Measurements from ENCODE around the gene ZBTB2. TPM values are rescaled to one million over a fixed set of nuclear protein-coding genes. Genes with fewer than 3 reads are reported as not detected.
A peak's percentile ranks its signal among the peaks of the same experiment; 100 is the strongest.
"Not testable (repeated sequence)": the region's sequence is repeated elsewhere in the genome, so short reads cannot be mapped to it uniquely, and the experiment has no call there.

The ZBTB2 gene
- total and polyA plus RNA-seq, 5 donors: 4.6 to 7.0 (median 6.3) TPM

DNA sequence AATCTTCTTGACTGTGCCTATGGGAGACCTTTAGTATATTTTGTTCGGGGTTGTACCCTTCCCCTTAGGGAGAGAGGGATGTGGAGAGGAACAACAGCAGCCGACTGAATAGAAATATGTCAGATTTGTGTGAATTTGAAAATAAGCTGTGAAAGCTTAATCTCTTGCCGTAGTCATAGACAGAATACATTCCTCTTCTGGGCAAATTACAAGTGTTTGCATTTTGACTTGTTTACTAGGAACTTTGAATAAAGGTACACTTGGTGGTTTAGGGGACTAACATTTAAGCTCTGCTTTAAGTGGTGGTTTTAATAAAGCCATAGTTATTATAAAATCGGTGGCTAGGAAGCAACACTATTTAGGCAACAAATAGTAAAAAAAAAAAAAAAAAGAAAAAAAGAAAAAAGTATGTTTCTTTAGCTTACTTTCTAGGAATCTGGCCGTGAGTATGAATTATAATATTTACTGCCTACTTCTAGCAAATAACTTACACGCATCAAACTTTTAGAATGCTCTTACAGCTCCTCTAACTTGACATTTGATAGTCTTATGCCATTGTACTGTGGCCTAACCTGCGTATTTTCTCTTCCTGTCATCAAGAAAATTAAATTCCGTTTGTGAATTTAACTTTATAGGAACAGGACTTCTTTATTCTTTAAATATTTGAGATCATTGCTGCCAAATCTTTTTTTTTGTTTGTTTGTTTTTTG is 65.1 kb downstream of the ZBTB2 start:
- H3K9me3 ChIP-seq (ENCODE audit: control insufficient read depth, low read length): no peaks in the 10 kb centered on the region
- H3K27ac ChIP-seq (ENCODE audit: low read length): peak overlapping the region; percentile 40
- no peak for ATAC-seq
- DNase-seq: no peak
- H3K4me1 ChIP-seq (ENCODE audit: control insufficient read depth, insufficient read depth, low read length): peaks cover 8% of the 10 kb centered on the region
- H3K4me3 ChIP-seq (ENCODE audit: low read length): peak overlapping the region; percentile 82
- WGBS: 43% methylated on average over 8 of the region's 8 CpGs
- no peaks in the 10 kb centered on the region for H3K27me3 ChIP-seq (ENCODE audit: control insufficient read depth, insufficient read depth)
- intact Hi-C loops (cut with DNase I): loop anchor here in 1 of 4 donors (10.0 kb wide), 1 partner anchor 81 kb away; no protein-coding TSS in a partner anchor

DNA sequence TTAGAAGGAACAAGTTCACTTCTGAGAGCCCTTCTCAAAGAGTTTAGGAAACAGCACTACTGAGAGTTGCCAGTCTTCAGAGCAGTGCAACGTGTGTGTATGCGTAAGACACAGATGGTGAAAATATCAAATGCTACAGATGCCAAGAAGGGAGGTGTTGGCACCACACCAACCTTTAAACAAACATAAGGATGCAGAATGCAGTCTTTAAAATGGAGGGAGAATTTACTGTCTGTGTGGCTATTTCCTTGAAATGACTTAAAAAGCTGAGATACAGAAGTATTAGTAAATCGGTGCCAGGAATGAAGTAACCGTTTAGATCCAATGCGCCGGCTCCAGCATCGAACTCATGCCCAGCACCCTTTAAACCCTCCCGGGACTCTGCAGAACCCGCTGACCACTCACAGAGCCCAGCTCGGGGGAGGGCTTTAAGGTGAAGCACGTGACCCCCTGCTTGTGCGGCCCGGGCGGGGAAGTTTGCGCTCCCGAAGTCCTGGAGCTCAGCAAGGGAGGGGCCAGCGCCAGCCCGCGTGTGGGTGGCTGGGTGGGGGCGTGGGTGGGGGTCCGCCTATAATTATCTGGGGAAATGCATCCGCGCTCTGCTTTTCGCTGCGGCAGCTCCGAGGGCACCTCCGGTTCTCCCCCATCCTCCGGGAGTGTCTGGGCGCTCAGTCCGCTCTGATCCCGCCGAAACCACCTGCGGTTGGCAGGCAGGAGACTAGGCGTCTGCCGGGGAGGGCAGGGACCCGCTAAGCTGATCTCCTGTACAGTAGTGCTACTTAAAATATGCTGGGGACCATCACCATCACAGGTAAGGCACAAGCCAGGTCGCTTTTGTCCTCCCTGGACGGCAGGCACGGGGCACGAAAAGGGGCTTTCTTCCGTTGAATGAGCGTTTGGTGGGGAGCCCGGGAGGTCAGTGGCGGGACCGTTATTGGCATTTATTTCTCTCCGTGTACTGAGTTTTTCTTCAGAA is 66.0 kb downstream of the ZBTB2 start:
- intact Hi-C loops (cut with DNase I): loop anchor here in 2 of 4 donors (2.0 to 10.0 kb wide), 2 partner anchors 81 to 313 kb away; no protein-coding TSS in a partner anchor
- peak; percentile 88 to 91 for ATAC-seq
- Histone ChIP-seq H3K4me1 (ENCODE audit: control insufficient read depth, insufficient read depth, low read length) (peaks cover 8% of the 10 kb centered on the region), H3K27ac (ENCODE audit: low read length) (peak overlapping the region; percentile 40), H3K27me3 (ENCODE audit: control insufficient read depth, insufficient read depth) (no peaks in the 10 kb centered on the region), H3K4me3 (ENCODE audit: low read length) (peak overlapping the region; percentile 82), H3K9me3 (ENCODE audit: control insufficient read depth, low read length) (no peaks in the 10 kb centered on the region)
- peak; percentile 77 to 88 (median 88) for DNase-seq
- WGBS: 2% methylated on average over 46 of the region's 46 CpGs

DNA sequence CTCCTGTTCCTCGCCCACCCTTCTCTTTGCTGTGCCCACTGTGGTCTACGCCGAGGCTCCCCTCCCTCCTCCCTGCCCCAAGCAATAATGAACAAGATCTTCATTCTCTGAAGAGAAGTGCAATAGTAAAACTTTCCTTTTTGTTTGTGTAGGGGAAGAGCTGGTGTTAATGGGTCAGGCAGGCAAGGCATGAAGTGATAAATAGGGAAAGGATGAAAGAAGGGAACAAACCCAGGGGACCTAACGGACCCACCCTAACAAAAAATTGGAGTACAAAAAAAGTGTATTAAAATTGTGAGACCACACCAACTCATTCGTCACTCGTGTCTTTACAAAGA is 66.9 kb downstream of the ZBTB2 start:
- H3K9me3 ChIP-seq (ENCODE audit: control insufficient read depth, low read length): no peaks in the 10 kb centered on the region
- H3K27ac ChIP-seq (ENCODE audit: low read length): no peak overlapping the region
- ATAC-seq (no peak), DNase-seq (no peak)
- H3K4me3 ChIP-seq (ENCODE audit: low read length): no peak overlapping the region
- H3K27me3 ChIP-seq (ENCODE audit: control insufficient read depth, insufficient read depth): no peaks in the 10 kb centered on the region
- H3K4me1 ChIP-seq (ENCODE audit: control insufficient read depth, insufficient read depth, low read length): peaks cover 5% of the 10 kb centered on the region
- intact Hi-C loops (cut with DNase I): loop anchor here (1.0 to 10.0 kb wide), 5 partner anchors 80 to 432 kb away; no protein-coding TSS in a partner anchor
- WGBS: 32% methylated on average over 6 of the region's 6 CpGs

DNA sequence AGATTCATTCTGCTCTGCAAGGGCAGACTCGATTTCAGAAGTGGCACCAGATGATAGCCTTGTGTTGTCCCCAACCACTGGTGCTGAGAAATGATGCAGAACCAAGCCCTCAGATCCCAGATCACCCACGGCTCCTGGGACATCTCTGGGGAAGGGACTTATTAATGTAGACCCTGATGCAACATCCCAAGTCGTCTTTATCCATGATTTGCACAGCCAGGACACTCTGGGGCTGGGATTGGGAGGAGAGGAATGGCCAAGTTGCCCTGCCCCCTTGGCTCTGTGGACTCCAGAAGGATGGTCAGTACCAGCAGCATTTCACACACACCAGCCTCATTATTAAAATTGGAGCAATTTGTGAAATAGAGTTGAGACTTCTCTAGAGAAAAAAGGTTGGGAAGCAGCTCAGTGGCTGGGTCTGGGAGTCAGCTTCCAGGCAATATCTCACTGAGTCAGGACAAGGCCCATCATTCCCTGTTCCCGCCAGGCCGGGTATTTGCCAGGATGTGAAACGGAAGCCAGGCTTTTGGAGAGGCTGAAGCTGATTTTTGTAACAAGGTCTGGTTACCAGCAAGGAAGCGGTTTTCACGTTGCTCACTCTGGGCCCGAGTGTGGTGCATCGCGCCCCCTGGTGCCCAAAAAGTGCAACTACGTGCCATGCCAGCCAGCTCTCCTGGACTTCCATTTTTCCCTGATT is 67.4 kb downstream of the ZBTB2 start:
- peak; percentile 90 to 94 for ATAC-seq
- DNase-seq: peak; percentile 84 to 93 (median 93)
- H3K27me3 ChIP-seq (ENCODE audit: control insufficient read depth, insufficient read depth): no peaks in the 10 kb centered on the region
- peak overlapping the region; percentile 54 for H3K27ac ChIP-seq (ENCODE audit: low read length)
- intact Hi-C loops (cut with DNase I): loop anchor here (1.0 to 10.0 kb wide), 5 partner anchors 79 to 432 kb away; no protein-coding TSS in a partner anchor
- no peak overlapping the region for H3K4me3 ChIP-seq (ENCODE audit: low read length)
- no peaks in the 10 kb centered on the region for H3K9me3 ChIP-seq (ENCODE audit: control insufficient read depth, low read length)
- H3K4me1 ChIP-seq (ENCODE audit: control insufficient read depth, insufficient read depth, low read length): peaks cover 5% of the 10 kb centered on the region
- 16% methylated on average over 12 of the region's 12 CpGs for WGBS

- 93% methylated on average over 9 of the region's 9 CpGs for WGBS
- Histone ChIP-seq H3K4me3 (ENCODE audit: low read length) (no peak overlapping the region), H3K27ac (ENCODE audit: low read length) (no peak overlapping the region), H3K9me3 (ENCODE audit: control insufficient read depth, low read length) (no peaks in the 10 kb centered on the region), H3K4me1 (ENCODE audit: control insufficient read depth, insufficient read depth, low read length) (peaks cover 5% of the 10 kb centered on the region), H3K27me3 (ENCODE audit: control insufficient read depth, insufficient read depth) (no peaks in the 10 kb centered on the region)
- intact Hi-C loops (cut with DNase I): loop anchor here in 3 of 4 donors (5.0 to 10.0 kb wide), 3 partner anchors 78 to 430 kb away; no protein-coding TSS in a partner anchor
- no peak for DNase-seq
- no peak for ATAC-seq
These were observed 68.8 kb downstream of the ZBTB2 start for GRCh38 chr6:151322570-151322969.

- no peak overlapping the region for H3K27ac ChIP-seq (ENCODE audit: low read length)
- intact Hi-C loops (cut with DNase I): loop anchor here in 3 of 4 donors (5.0 to 10.0 kb wide), 3 partner anchors 77 to 429 kb away; no protein-coding TSS in a partner anchor
- no peaks in the 10 kb centered on the region for H3K27me3 ChIP-seq (ENCODE audit: control insufficient read depth, insufficient read depth)
- DNase-seq (no peak), ATAC-seq (no peak)
- no peaks in the 10 kb centered on the region for H3K9me3 ChIP-seq (ENCODE audit: control insufficient read depth, low read length)
- 100% methylated on average over 1 of the region's 1 CpG for WGBS
- H3K4me3 ChIP-seq (ENCODE audit: low read length): no peak overlapping the region
- H3K4me1 ChIP-seq (ENCODE audit: control insufficient read depth, insufficient read depth, low read length): peaks cover 5% of the 10 kb centered on the region
These were observed 69.9 kb downstream of the ZBTB2 start for GRCh38 chr6:151321438-151321837.

DNA sequence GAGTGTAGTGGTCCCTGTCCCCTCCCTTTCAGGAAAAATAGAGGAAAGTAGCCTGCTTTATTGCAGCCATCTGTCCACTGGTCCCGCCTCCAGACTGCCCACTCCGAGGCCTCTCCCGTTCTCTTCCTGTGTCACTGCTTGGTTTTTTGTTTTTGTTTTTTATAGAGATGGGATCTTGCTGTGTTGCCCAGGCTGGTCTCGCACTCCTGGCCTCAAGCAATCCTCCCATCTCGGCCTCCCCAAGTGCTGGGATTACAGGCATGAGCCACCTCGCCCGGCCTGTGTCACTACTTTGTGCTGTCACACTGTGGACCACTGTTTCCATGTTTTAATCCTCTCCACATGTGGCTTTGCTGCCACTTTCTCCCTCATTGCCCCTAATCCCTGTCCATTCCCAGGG is 71.2 kb downstream of the ZBTB2 start:
- no peaks in the 10 kb centered on the region for H3K27me3 ChIP-seq (ENCODE audit: control insufficient read depth, insufficient read depth)
- H3K4me1 ChIP-seq (ENCODE audit: control insufficient read depth, insufficient read depth, low read length): peaks cover 4% of the 10 kb centered on the region
- no peak overlapping the region for H3K27ac ChIP-seq (ENCODE audit: low read length)

GRCh38 chr6:151317995-151318365 is 73.4 kb downstream of the ZBTB2 start:
- Histone ChIP-seq H3K4me1 (ENCODE audit: control insufficient read depth, insufficient read depth, low read length) (no peaks in the 10 kb centered on the region), H3K27ac (ENCODE audit: low read length) (peak overlapping the region; percentile 8), H3K4me3 (ENCODE audit: low read length) (no peak overlapping the region), H3K9me3 (ENCODE audit: control insufficient read depth, low read length) (no peaks in the 10 kb centered on the region), H3K27me3 (ENCODE audit: control insufficient read depth, insufficient read depth) (no peaks in the 10 kb centered on the region)
- no peak for DNase-seq
- peak in 1 of 2 donors; percentile 31 for ATAC-seq
- intact Hi-C loops (cut with DNase I): no loop called here
- WGBS: 57% methylated on average over 3 of the region's 3 CpGs

More for the DNA sequence above, 71.2 kb downstream of the ZBTB2 start:
- Histone ChIP-seq H3K9me3 (ENCODE audit: control insufficient read depth, low read length) (no peaks in the 10 kb centered on the region), H3K4me3 (ENCODE audit: low read length) (no peak overlapping the region)
- WGBS: 96% methylated on average over 7 of the region's 7 CpGs
- no peak for DNase-seq
- intact Hi-C loops (cut with DNase I): loop anchor here in 3 of 4 donors (5.0 to 10.0 kb wide), 3 partner anchors 75 to 428 kb away; no protein-coding TSS in a partner anchor
- no peak for ATAC-seq

- H3K27ac ChIP-seq (ENCODE audit: low read length): peak overlapping the region; percentile 8
- no peaks in the 10 kb centered on the region for H3K27me3 ChIP-seq (ENCODE audit: control insufficient read depth, insufficient read depth)
- DNase-seq (no peak), ATAC-seq (peak in 1 of 2 donors; percentile 50)
- WGBS: 70% methylated on average over 2 of the region's 2 CpGs
- no peak overlapping the region for H3K4me3 ChIP-seq (ENCODE audit: low read length)
- no peaks in the 10 kb centered on the region for H3K4me1 ChIP-seq (ENCODE audit: control insufficient read depth, insufficient read depth, low read length)
- no peaks in the 10 kb centered on the region for H3K9me3 ChIP-seq (ENCODE audit: control insufficient read depth, low read length)
- intact Hi-C loops (cut with DNase I): no loop called here
These were observed 74.0 kb downstream of the ZBTB2 start for GRCh38 chr6:151317103-151317994.

DNA sequence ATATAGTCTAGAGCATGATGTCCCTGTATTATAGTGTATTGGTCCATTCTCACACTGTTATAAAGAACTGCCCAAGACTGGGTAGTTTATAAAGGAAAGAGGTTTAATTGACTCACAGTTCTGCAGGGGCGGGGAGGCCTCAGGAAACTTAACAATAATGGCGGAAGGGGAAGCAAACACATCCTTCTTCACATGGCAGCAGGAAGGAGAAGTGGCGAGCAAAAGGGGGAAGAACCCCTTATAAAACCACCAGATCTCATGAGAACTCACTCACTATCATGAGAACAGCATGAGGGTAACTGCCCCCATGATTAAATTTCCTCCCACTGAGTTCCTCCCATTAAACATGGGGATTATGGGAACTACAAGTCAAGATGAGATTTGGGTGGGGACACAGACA is 75.7 kb downstream of the ZBTB2 start:
- H3K27ac ChIP-seq (ENCODE audit: low read length); H3K9me3 ChIP-seq (ENCODE audit: control insufficient read depth, low read length); intact Hi-C loops (cut with DNase I); DNase-seq; H3K27me3 ChIP-seq (ENCODE audit: control insufficient read depth, insufficient read depth); H3K4me1 ChIP-seq (ENCODE audit: control insufficient read depth, insufficient read depth, low read length); H3K4me3 ChIP-seq (ENCODE audit: low read length); ATAC-seq: not testable (repeated sequence)
- WGBS: 84% methylated on average over 3 of the region's 3 CpGs
